ENCODE measurements around the gene OLFM1. TPM values are rescaled to one million over a fixed set of nuclear protein-coding genes. Genes with fewer than 3 reads are reported as not detected.

OLFM1 gene
- total RNA-seq, 1 donor, result 0.43 TPM

DNA sequence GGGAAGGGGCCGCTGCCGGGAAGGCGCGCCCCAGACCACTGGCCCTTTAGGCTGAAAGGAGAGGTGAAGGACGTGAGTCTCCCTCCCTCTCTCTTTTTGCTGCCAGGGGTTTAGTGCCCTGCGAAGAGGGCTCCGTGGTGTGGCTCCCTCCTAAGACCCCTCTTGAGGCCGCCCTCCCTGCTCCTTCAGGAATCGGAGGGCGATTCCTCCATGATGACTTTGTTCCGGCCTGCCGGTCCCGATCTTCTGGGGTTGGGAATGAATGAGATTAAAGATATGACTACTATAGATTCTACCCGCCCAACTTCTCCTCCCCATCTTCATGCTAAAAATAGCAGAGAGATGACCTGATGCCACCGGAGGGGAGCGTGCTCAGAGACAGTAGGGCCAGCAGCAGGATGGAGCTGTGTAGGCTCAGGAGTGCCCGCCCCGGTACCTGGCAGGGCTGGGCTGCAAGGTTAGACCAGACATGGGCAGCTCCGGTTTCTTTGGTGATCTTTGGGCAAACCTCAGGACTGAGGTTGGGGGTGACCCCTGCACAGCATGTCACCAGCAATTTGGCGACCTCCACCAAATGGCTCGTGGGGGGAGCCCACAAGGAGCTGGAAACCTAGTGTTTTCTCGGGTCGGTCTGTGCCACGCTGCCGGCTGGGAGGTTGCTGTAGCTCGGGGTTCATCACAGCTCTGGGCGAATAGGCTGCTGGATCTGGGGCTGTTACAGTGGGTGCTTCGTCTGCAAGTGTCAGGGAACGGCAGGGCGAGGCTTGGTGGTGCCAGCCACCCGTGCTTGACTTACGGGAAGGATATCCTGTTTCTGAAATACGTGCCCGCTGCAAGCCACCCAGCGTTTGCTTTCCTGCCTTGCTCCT, 1.7 kb downstream of the OLFM1 start:
- TF ChIP-seq, protein P1, sequence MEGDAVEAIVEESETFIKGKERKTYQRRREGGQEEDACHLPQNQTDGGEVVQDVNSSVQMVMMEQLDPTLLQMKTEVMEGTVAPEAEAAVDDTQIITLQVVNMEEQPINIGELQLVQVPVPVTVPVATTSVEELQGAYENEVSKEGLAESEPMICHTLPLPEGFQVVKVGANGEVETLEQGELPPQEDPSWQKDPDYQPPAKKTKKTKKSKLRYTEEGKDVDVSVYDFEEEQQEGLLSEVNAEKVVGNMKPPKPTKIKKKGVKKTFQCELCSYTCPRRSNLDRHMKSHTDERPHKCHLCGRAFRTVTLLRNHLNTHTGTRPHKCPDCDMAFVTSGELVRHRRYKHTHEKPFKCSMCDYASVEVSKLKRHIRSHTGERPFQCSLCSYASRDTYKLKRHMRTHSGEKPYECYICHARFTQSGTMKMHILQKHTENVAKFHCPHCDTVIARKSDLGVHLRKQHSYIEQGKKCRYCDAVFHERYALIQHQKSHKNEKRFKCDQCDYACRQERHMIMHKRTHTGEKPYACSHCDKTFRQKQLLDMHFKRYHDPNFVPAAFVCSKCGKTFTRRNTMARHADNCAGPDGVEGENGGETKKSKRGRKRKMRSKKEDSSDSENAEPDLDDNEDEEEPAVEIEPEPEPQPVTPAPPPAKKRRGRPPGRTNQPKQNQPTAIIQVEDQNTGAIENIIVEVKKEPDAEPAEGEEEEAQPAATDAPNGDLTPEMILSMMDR (IDR thresholded peaks at IDR 0.05; ENCODE audit: insufficient read depth, low read depth, low read length), result no peak
- DNase-seq (ENCODE audit: low read depth), result no peak
- H3K4me3 ChIP-seq (ENCODE audit: low read depth, low read length), result no peak overlapping the region

DNA sequence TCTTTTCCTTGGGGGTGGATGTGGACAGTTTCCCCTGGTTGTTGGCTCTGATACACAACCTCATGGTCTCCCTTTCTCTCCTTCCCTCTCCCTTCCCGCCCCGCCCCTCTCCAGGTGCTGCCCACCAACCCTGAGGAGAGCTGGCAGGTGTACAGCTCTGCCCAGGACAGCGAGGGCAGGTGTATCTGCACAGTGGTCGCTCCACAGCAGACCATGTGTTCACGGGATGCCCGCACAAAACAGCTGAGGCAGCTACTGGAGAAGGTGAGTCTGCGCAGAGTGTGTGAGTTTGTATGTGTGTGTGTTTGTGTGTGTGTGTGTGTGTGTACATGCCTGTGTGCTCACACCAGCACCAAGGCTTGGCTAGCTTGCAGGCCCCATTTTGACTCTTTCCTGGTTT, 2.6 kb downstream of the OLFM1 start:
- TF ChIP-seq, protein P1 (IDR thresholded peaks at IDR 0.05; ENCODE audit: insufficient read depth, low read depth, low read length), result no peak
- no peak for DNase-seq (ENCODE audit: low read depth)
- H3K4me3 ChIP-seq (ENCODE audit: low read depth, low read length), result no peak overlapping the region

DNA sequence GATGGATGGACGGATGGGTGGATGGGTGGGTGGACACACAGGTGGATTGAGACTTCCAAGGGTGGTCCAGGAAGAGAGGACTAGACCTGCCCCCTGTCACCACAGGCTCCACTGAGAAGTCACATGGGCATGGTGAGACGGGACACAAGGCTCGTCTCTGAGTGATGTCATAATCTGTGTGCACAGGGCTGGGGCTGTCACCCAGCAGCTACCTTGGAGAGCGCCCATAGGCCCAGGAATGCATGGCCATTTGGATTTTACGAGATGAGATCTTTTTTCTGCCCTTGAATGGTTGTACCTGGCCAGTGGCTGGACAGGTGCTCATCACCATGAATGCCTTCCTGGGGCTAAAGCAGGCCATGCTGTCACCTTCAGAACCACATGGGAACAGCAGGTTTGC, 3.1 kb downstream of the OLFM1 start:
- no peak for DNase-seq (ENCODE audit: low read depth)
- H3K4me3 ChIP-seq (ENCODE audit: low read depth, low read length), result no peak overlapping the region
- TF ChIP-seq, protein P1 (IDR thresholded peaks at IDR 0.05; ENCODE audit: insufficient read depth, low read depth, low read length), result no peak

DNA sequence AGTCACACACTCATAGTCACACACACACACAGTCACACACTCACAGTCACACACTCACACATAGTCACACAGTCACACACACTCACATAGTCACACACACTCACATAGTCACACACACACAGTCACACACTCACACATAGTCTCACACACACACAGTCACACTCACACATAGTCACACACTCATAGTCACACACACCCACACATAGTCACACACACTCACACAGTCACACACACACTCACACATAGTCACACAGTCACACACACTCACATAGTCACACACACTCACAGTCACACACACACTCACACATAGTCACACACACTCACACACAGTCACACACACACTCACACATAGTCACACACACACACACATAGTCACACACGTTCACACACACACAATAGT, 4.1 kb downstream of the OLFM1 start:
- TF ChIP-seq, protein P1 (IDR thresholded peaks at IDR 0.05; ENCODE audit: insufficient read depth, low read depth, low read length), result no peak
- no peak overlapping the region for H3K4me3 ChIP-seq (ENCODE audit: low read depth, low read length)
- DNase-seq (ENCODE audit: low read depth), result no peak

DNA sequence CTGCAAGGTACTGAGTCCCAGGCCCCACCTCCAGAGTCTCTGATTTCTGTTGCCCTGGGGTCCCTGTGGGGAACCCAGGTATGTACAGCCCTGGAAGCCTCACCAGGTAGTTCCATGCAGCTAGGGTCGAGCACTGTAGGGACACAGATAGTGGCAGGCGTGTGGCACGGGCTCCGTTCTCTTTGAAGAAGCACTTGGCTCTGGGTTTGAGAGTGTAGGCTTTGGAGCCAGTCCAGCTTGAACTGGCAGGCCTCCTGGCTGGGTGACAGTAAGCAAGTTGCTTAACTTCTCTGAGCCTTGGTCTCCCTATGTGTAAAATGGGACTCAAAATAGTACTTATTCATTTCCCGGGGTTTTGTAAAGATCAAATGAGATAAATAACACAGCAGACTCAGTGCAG, 5.6 kb downstream of the OLFM1 start:
- no peak overlapping the region for H3K4me3 ChIP-seq (ENCODE audit: low read depth, low read length)
- TF ChIP-seq, protein P1 (IDR thresholded peaks at IDR 0.05; ENCODE audit: insufficient read depth, low read depth, low read length), result no peak
- DNase-seq (ENCODE audit: low read depth), result no peak

DNA sequence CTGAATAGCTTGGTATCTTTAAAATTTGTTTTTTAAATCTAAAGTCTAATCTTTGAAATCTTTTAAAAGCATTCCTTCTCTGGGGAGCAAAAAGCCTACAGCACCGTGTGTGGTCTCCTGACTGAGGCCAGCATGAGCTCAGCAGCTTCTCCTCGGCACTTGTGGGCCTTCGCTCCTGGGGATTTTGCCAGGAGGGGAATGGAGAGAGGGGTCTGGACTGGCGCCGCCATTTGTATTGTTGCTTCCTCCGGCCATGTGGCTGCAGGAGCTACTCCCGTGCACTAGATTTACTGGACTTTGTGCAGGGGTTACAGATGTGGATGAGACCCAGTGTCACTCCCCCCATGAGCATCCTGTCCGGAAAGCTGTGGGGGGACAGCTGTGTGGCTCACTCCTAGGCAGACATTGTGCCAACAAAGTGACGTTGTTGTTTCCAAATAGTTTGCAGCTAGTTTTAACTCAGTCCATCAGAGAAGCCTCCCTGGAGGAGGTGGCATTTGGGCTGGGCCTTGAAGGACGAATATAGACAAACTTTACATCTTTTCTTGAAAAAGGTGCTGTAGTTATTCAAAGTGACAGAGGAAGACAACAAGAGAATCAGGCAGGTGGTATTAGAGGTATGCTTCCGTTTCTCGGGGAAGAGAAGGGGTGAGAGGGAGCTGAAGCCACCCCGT, 6.6 kb downstream of the OLFM1 start:
- no peak for DNase-seq (ENCODE audit: low read depth)
- no peak overlapping the region for H3K4me3 ChIP-seq (ENCODE audit: low read depth, low read length)
- TF ChIP-seq, protein P1 (IDR thresholded peaks at IDR 0.05; ENCODE audit: insufficient read depth, low read depth, low read length), result no peak
